PC-3 (cell line): ENCODE results near the gene ZNF518A. TPM values are rescaled to one million over a fixed set of nuclear protein-coding genes. Genes with fewer than 3 reads are reported as not detected.
A peak's percentile ranks its signal among the peaks of the same experiment; 100 is the strongest.

Experiments used
- ATAC-seq: fragments of 200-7000 bp; cut with Tn5 transposase; 2 replicates; pipeline ENCODE4 v1.9.1; 2020; ENCODE audit warnings: mild to moderate bottlenecking, moderate library complexity
- BruUV-seq: library from RNA; stranded (reverse); fragments of 400-500 nt; replicated peaks from 2 replicates; lab custom pipeline; 2021; lab: Mats Ljungman, UMichigan
- CTCF ChIA-PET: fragments of 300-600 bp; sonication (Branson Sonifier 250); formaldehyde crosslinking; loops from one replicate; lab custom pipeline; 2022; ENCODE audit warnings: antibody characterized with exemption; lab: Charles Lee
- POLR2A ChIA-PET: fragments of 300-600 bp; sonication (Branson Sonifier 250); formaldehyde crosslinking; loops from one replicate; lab custom pipeline; 2022; ENCODE audit warnings: antibody characterized with exemption; ENCODE audit not compliant: unreplicated experiment; lab: Charles Lee
- DNase-seq: peaks from one replicate; pipeline ENCODE4 v3.0.0-alpha.2; 2015
- H2AFZ ChIP-seq: fragments of 300-600 bp; sonication (generic); 2 replicates; pipeline ENCODE4 v1.6.0; 2016; ENCODE audit warnings: antibody characterized with exemption, low read length
- H3F3A ChIP-seq: fragments of 300-600 bp; sonication (generic); one replicate; pipeline ENCODE4 v1.6.0; 2017; ENCODE audit warnings: antibody characterized with exemption, low read length, control low read depth, mild to moderate bottlenecking; ENCODE audit not compliant: unreplicated experiment
- H3K27ac ChIP-seq: fragments of 300-600 bp; sonication (generic); 2 replicates; pipeline ENCODE4 v1.5.1; 2016; ENCODE audit warnings: mild to moderate bottlenecking, low read length
- H3K27me3 ChIP-seq: fragments of 300-600 bp; sonication (generic); 2 replicates; pipeline ENCODE4 v1.6.1; 2016; ENCODE audit warnings: low read length, mixed read lengths
- H3K36me3 ChIP-seq: fragments of 300-600 bp; sonication (generic); 2 replicates; pipeline ENCODE4 v1.6.1; 2016; ENCODE audit warnings: low read depth, mixed run types, low read length, mixed read lengths
- H3K4me1 ChIP-seq: fragments of 300-600 bp; sonication (generic); 2 replicates; pipeline ENCODE4 v1.5.1; 2016; ENCODE audit warnings: low read length; ENCODE audit not compliant: insufficient read depth
- H3K4me2 ChIP-seq: fragments of 300-600 bp; sonication (generic); 2 replicates; pipeline ENCODE4 v1.6.0; 2016; ENCODE audit warnings: low read length
- H3K4me3 ChIP-seq: fragments of 300-600 bp; sonication (generic); 2 replicates; pipeline ENCODE4 v1.5.1; 2016; ENCODE audit warnings: mild to moderate bottlenecking, low read length, mixed read lengths
- H3K79me2 ChIP-seq: fragments of 300-600 bp; sonication (generic); 2 replicates; pipeline ENCODE4 v1.6.1; 2017; ENCODE audit warnings: low read length, mixed read lengths
- H3K9ac ChIP-seq: fragments of 300-600 bp; sonication (generic); 2 replicates; pipeline ENCODE4 v1.6.0; 2016; ENCODE audit warnings: mild to moderate bottlenecking, low read length
- H3K9me2 ChIP-seq: fragments of 300-600 bp; sonication (generic); replicated peaks from 2 replicates; pipeline ENCODE4 v1.6.1; 2016; ENCODE audit warnings: mixed run types, low read length, mixed read lengths
- H3K9me3 ChIP-seq: fragments of 300-600 bp; sonication (generic); 2 replicates; pipeline ENCODE4 v1.6.1; 2016; ENCODE audit warnings: low read length, mixed read lengths
- H4K20me1 ChIP-seq: fragments of 300-600 bp; sonication (generic); 2 replicates; pipeline ENCODE4 v1.6.1; 2016; ENCODE audit warnings: low read length, mixed read lengths
- EZH2 ChIP-seq: fragments of 300-600 bp; sonication (generic); IDR thresholded peaks from one replicate; pipeline ENCODE4 v1.6.1; 2017; ENCODE audit warnings: antibody characterized with exemption, mild to moderate bottlenecking, low read length; ENCODE audit not compliant: unreplicated experiment
- EZH2phosphoT487 ChIP-seq: fragments of 300-600 bp; sonication (generic); IDR thresholded peaks from 2 replicates; pipeline ENCODE4 v1.6.1; 2018; ENCODE audit warnings: mild to moderate bottlenecking, antibody characterized with exemption, low read length, borderline replicate concordance
- intact Hi-C: fragments of 100-400 bp; cut with micrococcal nuclease; formaldehyde crosslinking; loops from 2 replicates; pipeline ENCODE4 v1.9.0; 2023
- total RNA-seq: library from RNA; depleted of rRNA; stranded (reverse); fragments of >200 nt; gene quantifications from 2 replicates; pipeline ENCODE4 v1.2.3, GENCODE V29; 2014
- TF ChIP-seq, protein P1 (sequence below): fragments of 300-600 bp; sonication (generic); conservative IDR thresholded peaks from 2 replicates; pipeline ENCODE4 v1.5.1; 2017; ENCODE audit warnings: antibody characterized with exemption, low read depth, mild to moderate bottlenecking, low read length

ZNF518A gene
- total RNA-seq, 1 experiment from 2014 or later = 0.69 TPM

DNA sequence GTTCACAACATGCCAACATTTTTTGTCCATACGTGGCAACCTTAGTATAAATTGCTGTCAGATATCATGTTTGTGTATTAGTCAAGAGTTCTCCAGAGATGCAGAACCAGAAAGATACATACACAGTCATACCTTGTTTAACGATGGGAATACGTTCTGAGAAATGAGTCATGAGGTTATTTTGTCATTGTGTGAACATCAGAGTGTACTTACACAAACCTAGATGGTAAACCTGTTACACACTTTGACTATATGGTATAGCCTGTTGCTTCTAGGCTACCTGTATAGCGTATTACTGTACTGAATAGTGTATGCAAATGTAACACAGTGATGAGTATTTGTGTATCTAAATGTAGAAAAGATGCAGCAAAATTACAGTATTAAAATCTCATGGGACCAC is 22.3 kb downstream of the ZNF518A start:
- ChIA-PET POLR2A (no interaction called here), CTCF (no interaction called here)
- no peaks in the 10 kb centered on the region for H3F3A ChIP-seq
- H3K36me3 ChIP-seq = no peaks in the 10 kb centered on the region
- BruUV-seq = no TSS peak
- no peaks in the 10 kb centered on the region for H3K79me2 ChIP-seq
- no peaks in the 10 kb centered on the region for H4K20me1 ChIP-seq
- H3K9ac ChIP-seq = no peak overlapping the region
- no peak overlapping the region for H3K4me2 ChIP-seq
- ATAC-seq = no peak
- no peaks in the 10 kb centered on the region for H3K27me3 ChIP-seq
- H3K4me1 ChIP-seq = no peaks in the 10 kb centered on the region
- no peaks in the 10 kb centered on the region for H3K9me3 ChIP-seq
- no peak overlapping the region for H3K27ac ChIP-seq
- peak; percentile 31 for DNase-seq
- TF ChIP-seq, protein P1, sequence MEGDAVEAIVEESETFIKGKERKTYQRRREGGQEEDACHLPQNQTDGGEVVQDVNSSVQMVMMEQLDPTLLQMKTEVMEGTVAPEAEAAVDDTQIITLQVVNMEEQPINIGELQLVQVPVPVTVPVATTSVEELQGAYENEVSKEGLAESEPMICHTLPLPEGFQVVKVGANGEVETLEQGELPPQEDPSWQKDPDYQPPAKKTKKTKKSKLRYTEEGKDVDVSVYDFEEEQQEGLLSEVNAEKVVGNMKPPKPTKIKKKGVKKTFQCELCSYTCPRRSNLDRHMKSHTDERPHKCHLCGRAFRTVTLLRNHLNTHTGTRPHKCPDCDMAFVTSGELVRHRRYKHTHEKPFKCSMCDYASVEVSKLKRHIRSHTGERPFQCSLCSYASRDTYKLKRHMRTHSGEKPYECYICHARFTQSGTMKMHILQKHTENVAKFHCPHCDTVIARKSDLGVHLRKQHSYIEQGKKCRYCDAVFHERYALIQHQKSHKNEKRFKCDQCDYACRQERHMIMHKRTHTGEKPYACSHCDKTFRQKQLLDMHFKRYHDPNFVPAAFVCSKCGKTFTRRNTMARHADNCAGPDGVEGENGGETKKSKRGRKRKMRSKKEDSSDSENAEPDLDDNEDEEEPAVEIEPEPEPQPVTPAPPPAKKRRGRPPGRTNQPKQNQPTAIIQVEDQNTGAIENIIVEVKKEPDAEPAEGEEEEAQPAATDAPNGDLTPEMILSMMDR = no peak
- no peak for TF ChIP-seq EZH2
- TF ChIP-seq EZH2phosphoT487 = no peak
- intact Hi-C loops = no loop called here
- H3K4me3 ChIP-seq = no peak overlapping the region
- H2AFZ ChIP-seq = no peak overlapping the region
- H3K9me2 ChIP-seq = no peaks in the 10 kb centered on the region

DNA sequence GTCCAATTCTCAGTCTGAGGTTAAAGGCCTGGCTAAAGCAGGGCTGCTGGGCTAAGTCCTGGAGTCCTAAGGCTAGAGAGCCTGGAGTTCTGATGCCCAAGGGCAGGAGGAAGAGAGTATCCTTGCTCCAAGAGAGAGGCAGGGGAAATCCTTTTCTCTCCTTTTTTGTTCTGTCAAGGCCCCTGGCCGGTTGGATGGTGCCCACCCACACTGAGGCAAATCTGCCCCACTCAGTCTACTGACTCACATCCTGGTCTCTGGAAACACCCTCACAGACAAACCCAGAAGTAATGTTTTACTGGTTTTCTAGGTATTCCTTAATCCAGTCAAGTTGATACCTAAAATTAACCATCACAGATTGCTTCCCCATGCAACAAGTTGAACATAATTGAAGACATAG is 23.0 kb downstream of the ZNF518A start:
- H3K9me3 ChIP-seq = no peaks in the 10 kb centered on the region
- no peaks in the 10 kb centered on the region for H3K36me3 ChIP-seq
- no peak overlapping the region for H3K4me2 ChIP-seq
- ATAC-seq = no peak
- H3K27ac ChIP-seq = no peak overlapping the region
- H3K4me3 ChIP-seq = no peak overlapping the region
- H3K9ac ChIP-seq = no peak overlapping the region
- BruUV-seq = no TSS peak
- no peak for TF ChIP-seq EZH2
- TF ChIP-seq EZH2phosphoT487 = no peak
- TF ChIP-seq, protein P1 = no peak
- no peaks in the 10 kb centered on the region for H3K79me2 ChIP-seq
- no peaks in the 10 kb centered on the region for H3K4me1 ChIP-seq
- DNase-seq = no peak
- ChIA-PET POLR2A (no interaction called here), CTCF (no interaction called here)
- no peaks in the 10 kb centered on the region for H4K20me1 ChIP-seq
- no peak overlapping the region for H2AFZ ChIP-seq
- intact Hi-C loops = no loop called here
- no peaks in the 10 kb centered on the region for H3K27me3 ChIP-seq
- no peaks in the 10 kb centered on the region for H3K9me2 ChIP-seq
- no peaks in the 10 kb centered on the region for H3F3A ChIP-seq

DNA sequence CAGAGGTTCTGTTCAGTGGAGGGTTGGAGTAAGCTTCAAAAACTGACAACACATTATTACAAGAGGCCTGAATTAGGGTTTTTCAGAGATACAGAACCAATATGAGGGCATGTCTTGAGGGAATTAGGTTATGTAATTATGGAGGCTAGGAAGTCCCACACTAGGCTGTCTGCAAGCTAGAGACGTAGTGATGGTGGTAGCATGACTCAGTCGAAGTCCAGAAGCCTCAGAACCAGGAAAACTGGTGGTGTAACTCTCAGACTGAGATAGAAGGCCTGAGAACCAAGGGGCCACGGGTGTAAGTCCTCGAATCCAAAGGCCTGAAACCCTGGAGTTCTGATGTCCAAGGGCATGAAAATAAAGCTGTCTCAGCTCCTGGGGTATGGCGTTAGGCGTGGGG is 35.6 kb downstream of the ZNF518A start:
- Histone ChIP-seq H3K9me2 (no peaks in the 10 kb centered on the region), H3K79me2 (no peaks in the 10 kb centered on the region), H3K4me2 (no peak overlapping the region), H2AFZ (no peak overlapping the region), H3F3A (no peaks in the 10 kb centered on the region), H3K9me3 (no peaks in the 10 kb centered on the region), H3K27ac (no peak overlapping the region), H3K4me1 (no peaks in the 10 kb centered on the region), H3K36me3 (no peaks in the 10 kb centered on the region), H4K20me1 (no peaks in the 10 kb centered on the region), H3K27me3 (no peaks in the 10 kb centered on the region), H3K4me3 (no peak overlapping the region), H3K9ac (no peak overlapping the region)
- intact Hi-C loops = no loop called here
- no peak for ATAC-seq
- CTCF ChIA-PET = no interaction called here
- BruUV-seq = no TSS peak
- POLR2A ChIA-PET = no interaction called here
- TF ChIP-seq, protein P1 = no peak
- TF ChIP-seq EZH2phosphoT487 (no peak), EZH2 (no peak)
- no peak for DNase-seq
